ENCODE results near the gene TRIP11.

TRIP11 gene

GRCh38 chr14:91968280-91968679 is 71.6 kb downstream of the TRIP11 start:
- Histone ChIP-seq H3K4me3 (ENCODE audit: low read depth, low read length) (no peak overlapping the region), H3K27ac (no peak overlapping the region), H3K27me3 (replicated peaks) (no peaks in the 10 kb centered on the region), H3K36me3 (replicated peaks) (peaks cover 14% of the 10 kb centered on the region)
- no peak for TF ChIP-seq CTCF (IDR thresholded peaks at IDR 0.05; ENCODE audit: low read depth, low read length, missing control alignments)
- no peak for DNase-seq
- in situ Hi-C loops (cut with HindIII; ENCODE audit: low pct_ligation_motif_present, low sequenced_read_pairs), result no loop called here

- TF ChIP-seq CTCF (IDR thresholded peaks at IDR 0.05; ENCODE audit: low read depth, low read length, missing control alignments), result no peak
- in situ Hi-C loops (cut with HindIII; ENCODE audit: low pct_ligation_motif_present, low sequenced_read_pairs), result no loop called here
Observed at GRCh38 chr14:91964724-91965123, 75.1 kb downstream of the TRIP11 start.

DNA sequence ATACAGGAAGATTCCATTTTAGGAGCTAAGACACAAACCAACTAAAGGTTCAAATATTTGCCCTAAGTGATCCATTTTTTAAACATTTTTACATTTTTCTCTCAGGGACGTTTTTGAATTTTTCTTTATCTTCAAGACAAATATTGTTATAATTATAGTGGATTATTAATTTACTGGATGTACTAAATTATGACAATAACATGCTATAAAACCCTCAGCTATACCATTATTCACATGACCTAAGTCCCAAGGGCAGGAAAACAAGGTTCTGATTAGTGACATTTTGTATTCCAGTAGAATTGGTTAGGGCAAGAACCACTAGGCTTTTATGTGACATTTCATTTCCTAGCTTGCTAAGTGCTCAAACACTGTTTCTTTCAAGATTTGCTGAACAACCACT is 75.8 kb downstream of the TRIP11 start:
- Histone ChIP-seq H3K36me3 (replicated peaks) (peaks cover 8% of the 10 kb centered on the region), H3K4me3 (ENCODE audit: low read depth, low read length) (no peak overlapping the region), H3K27ac (no peak overlapping the region), H3K27me3 (replicated peaks) (no peaks in the 10 kb centered on the region)
- TF ChIP-seq CTCF (IDR thresholded peaks at IDR 0.05; ENCODE audit: low read depth, low read length, missing control alignments), result no peak
- in situ Hi-C loops (cut with HindIII; ENCODE audit: low pct_ligation_motif_present, low sequenced_read_pairs), result no loop called here
- DNase-seq, result no peak

More at GRCh38 chr14:91964724-91965123, 75.1 kb downstream of the TRIP11 start:
- H3K4me3 ChIP-seq (ENCODE audit: low read depth, low read length), result no peak overlapping the region
- H3K27me3 ChIP-seq (replicated peaks), result no peaks in the 10 kb centered on the region
- no peak overlapping the region for H3K27ac ChIP-seq
- H3K36me3 ChIP-seq (replicated peaks), result peaks cover 8% of the 10 kb centered on the region
- no peak for DNase-seq

DNA sequence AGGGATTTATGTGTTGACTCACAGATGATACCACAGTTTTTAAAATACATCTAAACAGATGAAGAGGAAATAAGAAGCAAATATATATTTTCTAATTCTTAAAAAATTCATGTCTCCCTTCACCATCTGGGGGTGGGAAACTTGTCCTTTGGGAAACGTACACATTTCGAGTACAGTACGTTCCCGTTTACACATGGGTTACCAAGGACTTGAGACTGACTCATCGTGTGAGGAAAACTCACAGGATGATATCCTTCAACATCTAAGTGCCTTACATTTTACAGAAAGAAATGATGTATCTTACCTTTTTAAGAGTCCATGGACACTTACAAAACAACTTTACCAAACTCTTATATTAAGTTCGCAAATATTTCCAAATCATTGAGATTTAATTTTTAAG is 76.4 kb downstream of the TRIP11 start:
- Histone ChIP-seq H3K4me3 (ENCODE audit: low read depth, low read length) (no peak overlapping the region), H3K36me3 (replicated peaks) (peaks cover 3% of the 10 kb centered on the region), H3K27ac (no peak overlapping the region), H3K27me3 (replicated peaks) (no peaks in the 10 kb centered on the region)
- in situ Hi-C loops (cut with HindIII; ENCODE audit: low pct_ligation_motif_present, low sequenced_read_pairs), result no loop called here
- peak; percentile 40 for DNase-seq
- no peak for TF ChIP-seq CTCF (IDR thresholded peaks at IDR 0.05; ENCODE audit: low read depth, low read length, missing control alignments)

GRCh38 chr14:91961297-91962220 is 78.3 kb downstream of the TRIP11 start:
- Histone ChIP-seq H3K36me3 (replicated peaks) (no peaks in the 10 kb centered on the region), H3K27ac (no peak overlapping the region), H3K4me3 (ENCODE audit: low read depth, low read length) (no peak overlapping the region), H3K27me3 (replicated peaks) (no peaks in the 10 kb centered on the region)
- in situ Hi-C loops (cut with HindIII; ENCODE audit: low pct_ligation_motif_present, low sequenced_read_pairs), result no loop called here
- DNase-seq, result no peak
- TF ChIP-seq CTCF (IDR thresholded peaks at IDR 0.05; ENCODE audit: low read depth, low read length, missing control alignments), result no peak

Data from brain microvascular endothelial cell (primary cell).